ENCODE data around the gene KRTAP10-6. TPM values are rescaled to one million over a fixed set of nuclear protein-coding genes. Genes with fewer than 3 reads are reported as not detected.

KRTAP10-6 gene
- total and polyA plus RNA-seq, 2 experiments from 2014 or later: not detected

- Histone ChIP-seq H3K4me3 (no peak within 1 kb of the TSS), H3K27me3 (no peaks in the 10 kb centered on the region), H4K20me1 (ENCODE audit: insufficient read depth, poor library complexity, severe bottlenecking) (no peaks in the 10 kb centered on the region), H3K4me1 (ENCODE audit: insufficient read depth) (no peaks in the 10 kb centered on the region), H3K36me3 (replicated peaks; ENCODE audit: insufficient read depth, low read depth) (no peaks in the 10 kb centered on the region), H3K9me3 (ENCODE audit: low read depth) (no peaks in the 10 kb centered on the region), H3K79me2 (no peaks in the 10 kb centered on the region), H3K4me2 (no peak within 1 kb of the TSS), H3K27ac (no peak within 1 kb of the TSS), H3K9me2 (replicated peaks; ENCODE audit: insufficient read depth) (no peaks in the 10 kb centered on the region), H2AFZ (no peak within 1 kb of the TSS)
- 83% methylated on average over 19 of the region's 21 CpGs for WGBS (ENCODE audit: low lambda C conversion rate, missing lambda C conversion rate)
- no peak for TF ChIP-seq EZH2 (IDR thresholded peaks at IDR 0.05; ENCODE audit: borderline replicate concordance)
- TF ChIP-seq CTCF (IDR thresholded peaks at IDR 0.05; ENCODE audit: poor library complexity): no peak
- TF ChIP-seq EZH2phosphoT487 (IDR thresholded peaks at IDR 0.05; ENCODE audit: low read depth, severe bottlenecking, unreplicated experiment): no peak
- DNase-seq (ENCODE audit: low spot score): no peak
These were observed 44.9 kb upstream of the KRTAP10-6 start, which contains the start of gene KRTAP10-10 for GRCh38 chr21:44637018-44637850. KRTAP10-10 (plus strand) TSS chr21:44637356; CDS start chr21:44637418, 62 bp downstream.

- no peaks in the 10 kb centered on the region for H3K36me3 ChIP-seq (replicated peaks; ENCODE audit: insufficient read depth, low read depth)
- H3K4me1 ChIP-seq (ENCODE audit: insufficient read depth): no peaks in the 10 kb centered on the region
- H2AFZ ChIP-seq: no peak overlapping the region
- TF ChIP-seq EZH2phosphoT487 (IDR thresholded peaks at IDR 0.05; ENCODE audit: low read depth, severe bottlenecking, unreplicated experiment): no peak
- TF ChIP-seq CTCF (IDR thresholded peaks at IDR 0.05; ENCODE audit: poor library complexity): no peak
- no peak for TF ChIP-seq EZH2 (IDR thresholded peaks at IDR 0.05; ENCODE audit: borderline replicate concordance)
- H3K79me2 ChIP-seq: no peaks in the 10 kb centered on the region
- H3K4me3 ChIP-seq: no peak overlapping the region
- H3K27ac ChIP-seq: no peak overlapping the region
- H3K4me2 ChIP-seq: no peak overlapping the region
- 90% methylated on average over 15 of the region's 15 CpGs for WGBS (ENCODE audit: low lambda C conversion rate, missing lambda C conversion rate)
- DNase-seq (ENCODE audit: low spot score): no peak
- no peaks in the 10 kb centered on the region for H4K20me1 ChIP-seq (ENCODE audit: insufficient read depth, poor library complexity, severe bottlenecking)
- no peaks in the 10 kb centered on the region for H3K9me2 ChIP-seq (replicated peaks; ENCODE audit: insufficient read depth)
- no peaks in the 10 kb centered on the region for H3K27me3 ChIP-seq
- H3K9me3 ChIP-seq (ENCODE audit: low read depth): no peaks in the 10 kb centered on the region
These were observed 44.1 kb upstream of the KRTAP10-6 start for GRCh38 chr21:44636209-44637017.

GRCh38 chr21:44632067-44632466 lies 39.8 kb upstream of the KRTAP10-6 start:
- no peak overlapping the region for H3K4me2 ChIP-seq
- H4K20me1 ChIP-seq (ENCODE audit: insufficient read depth, poor library complexity, severe bottlenecking): no peaks in the 10 kb centered on the region
- no peak overlapping the region for H2AFZ ChIP-seq
- no peaks in the 10 kb centered on the region for H3K9me3 ChIP-seq (ENCODE audit: low read depth)
- no peak overlapping the region for H3K4me3 ChIP-seq
- no peaks in the 10 kb centered on the region for H3K9me2 ChIP-seq (replicated peaks; ENCODE audit: insufficient read depth)
- 93% methylated on average over 1 of the region's 1 CpG for WGBS (ENCODE audit: low lambda C conversion rate, missing lambda C conversion rate)
- DNase-seq (ENCODE audit: low spot score): no peak
- H3K27ac ChIP-seq: no peak overlapping the region
- H3K79me2 ChIP-seq: no peaks in the 10 kb centered on the region
- H3K36me3 ChIP-seq (replicated peaks; ENCODE audit: insufficient read depth, low read depth): no peaks in the 10 kb centered on the region
- no peaks in the 10 kb centered on the region for H3K4me1 ChIP-seq (ENCODE audit: insufficient read depth)
- H3K27me3 ChIP-seq: no peaks in the 10 kb centered on the region
- TF ChIP-seq EZH2 (IDR thresholded peaks at IDR 0.05; ENCODE audit: borderline replicate concordance): no peak
- TF ChIP-seq CTCF (IDR thresholded peaks at IDR 0.05; ENCODE audit: poor library complexity): no peak
- no peak for TF ChIP-seq EZH2phosphoT487 (IDR thresholded peaks at IDR 0.05; ENCODE audit: low read depth, severe bottlenecking, unreplicated experiment)
